Colon (tissue), 2 donors: ENCODE data around the gene TM4SF20.
"Not testable (repeated sequence)": the region's sequence is repeated elsewhere in the genome, so short reads cannot be mapped to it uniquely, and the experiment has no call there.

Experiments used
- FAIRE-seq: peaks from 2 replicates; lab custom pipeline; 2012; peaks lifted over from hg19 to GRCh38; lab: Jason Lieb, UNC
- donor health status: control.
- donor health status: control.

Gene TM4SF20

GRCh38 chr2:227398684-227399670, 19.9 kb upstream of the TM4SF20 start:
- FAIRE-seq, result no peak

- FAIRE-seq, result no peak
These were observed 18.5 kb upstream of the TM4SF20 start for GRCh38 chr2:227397562-227397961.

- no peak for FAIRE-seq
These were observed 16.4 kb upstream of the TM4SF20 start for GRCh38 chr2:227395556-227395955.

- FAIRE-seq, result no peak
These were observed 15.3 kb upstream of the TM4SF20 start for GRCh38 chr2:227394401-227394800.

- FAIRE-seq, result no peak
These were observed 11.6 kb upstream of the TM4SF20 start for GRCh38 chr2:227390468-227391256.

GRCh38 chr2:227389661-227390060, 10.6 kb upstream of the TM4SF20 start:
- FAIRE-seq, result no peak

- FAIRE-seq, result peak; percentile 10
These were observed 10.1 kb upstream of the TM4SF20 start for GRCh38 chr2:227389231-227389630.

GRCh38 chr2:227388537-227389011, 9.5 kb upstream of the TM4SF20 start:
- no peak for FAIRE-seq

GRCh38 chr2:227387583-227387982, 8.5 kb upstream of the TM4SF20 start, which contains the start of gene SCYGR1:
SCYGR1 (minus strand) TSS chr2:227387949; CDS start chr2:227387949, 0 bp downstream.
- not testable (repeated sequence) for FAIRE-seq

GRCh38 chr2:227386630-227387029, 7.5 kb upstream of the TM4SF20 start:
- FAIRE-seq, result no peak

GRCh38 chr2:227383686-227384085, 4.6 kb upstream of the TM4SF20 start:
- FAIRE-seq, result no peak

- not testable (repeated sequence) for FAIRE-seq
These were observed 3.2 kb upstream of the TM4SF20 start for GRCh38 chr2:227382241-227382835.

- FAIRE-seq, result no peak
These were observed 729 bp downstream of the TM4SF20 start for GRCh38 chr2:227378371-227378782.

GRCh38 chr2:227377467-227378351, 1.4 kb downstream of the TM4SF20 start:
- FAIRE-seq, result no peak

- FAIRE-seq, result no peak
These were observed 2.3 kb downstream of the TM4SF20 start for GRCh38 chr2:227376656-227377396.

- no peak for FAIRE-seq
These were observed 4.9 kb downstream of the TM4SF20 start for GRCh38 chr2:227374158-227374557.

GRCh38 chr2:227373389-227373788, 5.7 kb downstream of the TM4SF20 start:
- FAIRE-seq, result no peak

- no peak for FAIRE-seq
These were observed 8.3 kb downstream of the TM4SF20 start for GRCh38 chr2:227370791-227371312.

- no peak for FAIRE-seq
These were observed 9.0 kb downstream of the TM4SF20 start for GRCh38 chr2:227370092-227370491.

- FAIRE-seq, result no peak
These were observed 10.5 kb downstream of the TM4SF20 start for GRCh38 chr2:227368574-227368973.
